Erythroblast (primary cell): ENCODE measurements around the gene KLK11.

Experiments
- GATA1 ChIP-seq: IDR thresholded peaks from 2 replicates; pipeline ENCODE4 v1.6.1; 2011; ENCODE audit warnings: low read depth, mild to moderate bottlenecking, control low read depth, low read length, moderate library complexity
- POLR2A ChIP-seq: IDR thresholded peaks from 2 replicates; pipeline ENCODE4 v1.6.1; 2011; ENCODE audit warnings: mild to moderate bottlenecking, low read length

GRCh38 chr19:51014242-51014641 lies 12.2 kb downstream of the KLK11 start:
- TF ChIP-seq POLR2A (no peak), GATA1 (no peak)
